ENCODE measurements around the gene MRGPRF.
"Not testable (repeated sequence)": the region's sequence is repeated elsewhere in the genome, so short reads cannot be mapped to it uniquely, and the experiment has no call there.

Gene MRGPRF

DNA sequence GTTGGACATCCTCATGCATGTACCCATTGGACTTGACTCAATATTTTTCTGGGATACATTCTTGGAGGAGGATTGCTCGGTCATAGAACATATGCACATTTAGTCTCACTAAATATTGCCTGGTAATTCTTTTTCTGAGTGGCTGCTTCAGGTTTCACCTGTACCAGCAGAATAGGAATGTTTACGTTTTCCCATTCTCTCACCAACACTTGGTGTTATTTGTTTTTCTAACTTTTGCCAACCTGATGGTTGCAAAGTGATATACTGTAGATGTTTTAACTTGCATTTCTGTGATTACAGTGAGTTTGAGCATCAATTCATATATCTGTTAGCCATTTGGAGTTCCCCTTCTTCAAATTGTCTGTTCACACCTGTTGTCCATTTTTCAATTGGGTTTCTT is 30.9 kb downstream of the MRGPRF start:
- DNase-seq, result no peak

DNA sequence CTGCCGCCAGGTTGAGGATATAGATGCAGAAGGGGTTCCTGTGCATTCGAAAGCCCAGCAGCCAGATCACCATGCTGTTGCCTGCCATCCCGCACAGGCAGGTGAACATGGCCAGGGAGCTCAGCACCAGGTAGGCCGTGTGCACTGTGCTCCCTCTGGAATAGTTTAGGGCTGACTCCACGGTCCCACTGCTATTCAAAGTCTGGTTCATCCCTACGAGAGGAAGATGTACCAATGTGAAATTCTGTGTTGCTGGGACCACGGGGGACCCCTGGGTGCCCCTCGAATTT is 32.3 kb downstream of the MRGPRF start, which contains the start of gene MRGPRD:
TSS of gene MRGPRD (minus strand) at position 211 of the 290 bp plus-strand sequence. CDS start at position 211, 0 bp downstream.
- DNase-seq, result no peak

DNA sequence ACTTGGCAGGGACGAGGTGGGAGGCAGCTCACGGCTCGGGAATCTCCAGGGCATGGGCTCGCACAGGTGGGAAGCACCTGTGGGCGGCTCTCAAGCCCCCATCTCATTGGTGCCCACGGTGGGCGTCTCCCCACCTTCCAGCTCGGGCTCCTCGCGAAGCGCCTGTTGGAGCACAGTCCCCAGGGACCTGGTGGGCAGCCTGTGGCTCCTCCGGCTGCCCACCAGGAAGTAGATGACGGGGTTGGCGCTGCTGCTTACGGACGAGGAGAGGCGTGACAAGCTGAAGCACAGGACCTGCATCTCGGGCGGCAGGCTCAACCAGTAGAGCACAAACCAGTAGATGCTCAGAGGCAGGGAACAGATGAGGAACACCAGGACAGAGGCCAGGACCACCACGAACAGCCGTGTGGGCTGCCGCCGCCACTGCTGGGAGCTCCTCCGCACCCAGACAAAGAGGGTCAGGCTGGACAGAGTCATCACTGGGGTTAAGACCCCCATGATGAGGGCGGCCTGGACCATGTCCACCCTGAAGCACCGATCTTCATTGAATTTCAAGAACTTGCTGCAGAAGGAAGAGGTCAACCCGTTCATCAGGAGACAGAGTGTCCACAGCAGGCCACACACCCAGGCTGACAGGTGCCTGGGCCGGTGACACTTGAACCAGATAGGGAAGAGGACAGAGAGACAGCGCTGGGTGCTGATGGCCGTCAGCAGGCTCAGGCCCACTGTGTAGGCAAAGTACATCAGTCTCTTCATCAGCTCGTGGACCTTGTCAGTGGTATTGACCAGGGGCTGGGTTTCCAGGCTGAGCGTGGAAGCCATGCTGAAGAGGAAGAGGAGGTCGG is 32.9 kb downstream of the MRGPRF start:
- DNase-seq, result no peak

DNA sequence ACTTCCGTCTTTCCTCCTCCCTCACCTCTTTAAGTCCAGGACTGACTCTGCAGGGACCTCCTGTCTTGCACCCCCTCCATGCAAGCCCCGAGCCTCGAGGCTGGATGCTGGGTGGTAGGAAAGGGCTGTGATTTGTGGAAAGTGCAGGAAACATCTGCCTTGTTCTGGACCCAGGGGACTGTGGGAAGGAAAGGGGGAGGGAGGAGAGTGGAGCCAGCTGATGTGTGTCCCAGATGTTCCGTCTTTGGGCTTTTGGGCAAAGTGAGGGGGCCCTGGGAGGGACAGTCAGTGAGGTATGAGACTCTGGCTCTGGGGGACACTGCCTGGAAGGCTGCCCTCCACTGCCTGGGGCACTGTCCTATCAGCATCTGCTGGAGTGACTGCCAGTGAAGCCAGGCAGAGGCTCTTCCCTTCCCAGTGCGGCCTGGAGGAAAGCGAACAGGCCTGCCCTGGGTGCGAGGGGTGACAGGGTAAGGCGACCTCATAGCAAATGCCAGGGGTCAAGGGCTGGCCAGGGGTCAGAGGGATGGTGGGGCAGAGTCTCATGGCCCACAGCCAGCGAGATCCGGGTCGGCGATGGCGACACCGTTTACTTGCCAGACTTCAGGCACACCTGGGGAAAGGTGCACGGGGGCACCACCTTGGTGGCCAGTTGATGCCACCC is 34.0 kb downstream of the MRGPRF start:
- no peak for DNase-seq

DNA sequence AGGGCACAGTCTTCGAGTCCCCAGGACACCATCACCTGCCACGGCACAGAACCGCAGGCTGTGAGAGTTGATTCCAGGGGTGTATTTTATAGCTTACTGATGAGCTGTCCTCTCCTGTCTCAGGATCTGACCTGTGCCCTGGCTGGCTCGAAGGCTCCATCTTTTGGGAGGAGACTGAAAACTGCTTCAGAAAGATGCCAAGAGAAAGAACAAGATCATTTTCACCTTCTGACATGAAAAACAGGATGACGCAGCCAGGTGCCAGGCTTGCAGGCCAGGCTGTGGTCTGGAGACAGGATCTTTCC is 34.5 kb downstream of the MRGPRF start:
- no peak for DNase-seq

DNA sequence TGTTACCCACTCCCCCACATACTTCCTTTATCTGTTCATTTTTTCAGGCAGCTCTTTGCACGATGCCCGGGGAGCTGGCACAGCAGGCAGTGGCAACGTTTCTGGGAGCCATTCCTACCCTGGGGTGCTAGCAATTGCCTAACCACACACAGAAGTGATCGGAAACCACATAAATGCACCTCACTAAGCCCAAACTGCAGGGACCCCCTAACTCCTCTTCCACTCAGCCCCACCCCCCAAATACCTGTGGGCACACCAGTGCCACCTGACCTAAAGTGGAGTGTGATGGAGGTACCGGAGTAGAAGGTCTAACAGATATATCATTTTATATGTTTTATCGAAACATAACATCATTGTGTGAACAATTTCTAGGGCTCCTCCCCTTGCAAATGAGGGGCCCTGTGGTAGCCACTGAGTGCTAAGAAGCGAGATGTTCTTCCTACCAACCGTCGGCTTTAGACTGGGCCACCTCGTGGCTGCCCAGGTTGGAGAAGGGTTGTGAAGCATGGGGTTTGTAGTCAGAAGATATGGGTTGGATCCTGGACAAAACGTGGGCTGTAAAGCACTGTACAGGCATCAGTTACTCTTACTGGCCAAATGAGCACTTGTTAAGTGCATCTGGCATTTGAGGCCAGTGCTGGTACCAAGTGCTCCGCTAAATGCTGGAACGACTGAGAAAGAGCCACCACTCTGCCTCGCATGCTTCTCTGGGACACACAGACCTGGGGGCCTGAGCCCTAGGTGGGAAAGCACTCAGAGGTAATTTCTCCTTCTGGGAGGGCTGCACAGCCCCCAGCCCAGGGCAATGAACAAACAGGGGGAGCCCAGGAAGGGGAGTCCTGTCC is 35.0 kb downstream of the MRGPRF start:
- DNase-seq, result no peak

DNA sequence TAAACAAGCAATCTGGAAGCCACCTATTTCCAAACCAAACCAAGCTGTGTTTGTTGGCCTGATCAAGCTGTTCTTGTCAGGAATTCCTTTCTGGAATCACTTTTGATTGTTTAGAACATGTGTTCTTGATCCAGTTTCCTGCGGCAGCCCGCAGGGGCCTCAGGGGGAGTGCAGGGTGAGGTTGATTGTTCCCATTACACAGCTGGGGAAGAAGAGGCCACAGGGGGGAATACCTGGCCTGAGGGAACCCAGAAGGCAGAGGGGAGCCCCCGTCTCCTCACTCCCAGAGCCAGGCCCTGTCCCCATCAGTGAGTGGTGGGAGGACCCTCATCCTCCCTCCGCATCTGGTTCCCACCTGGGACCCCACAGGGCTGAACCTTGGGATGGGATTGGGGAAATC is 36.5 kb downstream of the MRGPRF start:
- DNase-seq, result no peak

DNA sequence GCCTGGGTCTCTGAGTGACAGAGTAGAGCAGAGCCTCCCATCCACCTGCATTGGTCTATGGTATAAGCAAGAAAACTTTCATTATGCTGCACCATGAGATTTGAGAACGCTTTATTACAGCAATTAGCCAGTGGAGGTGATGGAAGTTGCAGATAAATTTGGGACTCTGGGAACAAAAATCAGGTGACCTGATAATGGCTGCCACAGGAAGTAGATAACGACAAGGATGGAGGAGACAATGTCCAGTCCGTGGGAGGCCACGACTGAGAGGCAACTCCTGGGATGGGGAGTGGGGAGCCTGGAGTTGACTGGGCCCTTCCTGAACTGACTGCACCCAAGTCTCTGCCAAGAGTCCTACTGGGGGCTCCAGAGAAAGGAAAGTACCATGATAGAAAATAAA is 37.0 kb downstream of the MRGPRF start:
- DNase-seq, result no peak

DNA sequence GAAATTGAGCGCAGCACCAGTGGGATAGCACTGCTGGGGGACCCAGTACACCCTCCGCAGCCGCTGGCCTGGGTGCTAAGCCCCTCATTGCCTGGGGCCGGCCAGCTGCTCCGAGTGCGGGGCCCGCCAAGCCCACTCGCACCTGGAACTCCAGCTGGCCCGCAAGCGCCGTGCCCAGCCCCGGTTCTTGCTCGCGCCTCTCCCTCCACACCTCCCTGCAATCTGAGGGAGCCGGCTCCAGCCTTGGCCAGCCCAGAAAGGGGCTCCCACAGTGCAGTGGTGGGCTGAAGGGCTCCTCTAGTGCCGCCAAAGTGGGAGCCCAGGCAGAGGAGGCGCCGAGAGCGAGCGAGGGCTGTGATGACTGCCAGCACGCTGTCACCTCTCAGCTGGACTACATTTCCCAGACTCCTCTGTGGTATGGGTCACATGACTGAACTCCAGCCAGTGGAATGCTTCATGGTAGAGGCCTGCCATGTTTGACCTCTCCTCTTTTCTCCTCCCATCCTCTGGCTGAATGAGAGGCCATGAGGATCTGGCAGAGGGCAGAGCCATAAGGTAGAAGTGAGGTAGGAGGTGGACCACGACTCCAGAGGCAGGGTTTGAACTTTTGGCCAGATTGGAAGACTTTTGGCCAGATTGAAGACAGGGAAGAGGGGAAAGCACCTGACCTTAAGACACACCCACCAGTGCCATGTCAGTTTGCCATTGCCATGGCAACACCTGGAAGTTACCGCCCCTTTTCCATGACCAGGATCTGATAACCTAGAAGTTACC is 38.4 kb downstream of the MRGPRF start:
- DNase-seq, result no peak

DNA sequence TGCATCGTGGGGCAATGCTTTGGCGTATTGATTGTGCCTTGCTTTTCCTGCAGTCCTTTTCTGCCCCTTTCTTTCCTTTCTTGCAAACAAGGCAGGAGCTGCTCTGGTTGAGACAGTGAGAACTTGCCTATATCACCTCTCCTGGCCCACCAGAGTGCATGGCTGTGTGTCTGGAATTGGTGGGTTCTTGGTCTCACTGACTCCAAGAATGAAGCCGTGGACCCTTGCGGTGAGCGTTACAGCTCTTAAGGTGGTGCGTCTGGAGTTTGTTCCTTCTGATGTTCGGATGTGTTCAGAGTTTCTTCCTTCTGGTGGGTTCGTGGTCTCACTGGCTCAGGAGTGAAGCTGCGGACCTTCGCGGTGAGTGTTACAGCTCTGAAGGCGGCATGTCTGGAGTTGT is 39.3 kb downstream of the MRGPRF start:
- not testable (repeated sequence) for DNase-seq

DNA sequence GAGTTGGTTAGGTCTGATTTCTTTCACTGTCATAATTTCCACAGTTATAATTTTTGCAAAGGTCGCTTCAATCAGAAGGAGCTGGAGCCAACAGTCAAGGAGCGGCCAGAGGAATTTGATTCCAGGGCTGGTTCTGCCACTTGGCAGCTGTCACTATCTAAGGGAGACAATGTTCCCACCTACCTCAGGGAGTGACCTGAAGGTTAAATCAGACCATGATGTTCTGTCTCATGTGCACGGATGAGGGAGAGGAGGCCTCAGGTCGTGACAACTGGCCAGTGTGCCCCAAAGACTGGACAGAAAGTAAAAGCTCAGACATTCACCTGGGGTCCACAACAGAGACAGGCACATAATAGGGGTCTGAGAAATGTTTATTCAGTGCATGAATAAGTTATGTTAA is 39.8 kb downstream of the MRGPRF start:
- DNase-seq, result no peak

DNA sequence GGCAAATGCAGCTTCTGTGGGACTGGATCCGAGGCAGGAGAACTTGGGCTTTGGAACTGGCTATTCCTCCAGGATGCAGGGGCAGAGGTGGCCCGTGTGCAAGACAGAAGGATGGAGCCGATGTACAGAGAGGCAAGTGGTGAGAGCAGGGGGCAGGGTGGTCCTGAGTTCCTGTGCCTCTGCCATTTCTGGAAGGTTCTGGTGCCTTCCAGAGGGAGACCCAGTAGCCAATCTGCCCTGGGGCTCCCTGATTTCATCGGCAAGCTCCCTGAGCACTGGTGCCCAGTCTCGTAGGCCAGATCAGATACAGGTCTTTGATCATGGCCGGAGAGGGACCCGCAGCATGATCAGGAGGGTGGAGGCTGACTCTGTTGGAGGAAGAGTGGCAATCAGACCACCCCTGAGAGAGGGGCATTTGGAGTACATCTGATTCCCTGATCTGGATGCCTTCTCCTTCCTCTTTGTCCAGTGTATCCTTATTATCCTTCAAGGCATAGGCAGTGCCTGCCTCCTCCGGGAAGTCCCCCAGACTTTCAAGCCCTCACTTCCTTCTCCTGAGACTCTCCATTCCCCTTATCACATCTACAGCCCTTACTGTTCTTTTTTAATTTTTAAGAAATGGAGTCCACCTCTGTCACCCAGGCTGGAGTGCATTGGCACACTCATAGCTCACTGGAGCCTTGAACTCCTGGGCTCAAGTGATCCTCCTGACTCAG is 42.0 kb downstream of the MRGPRF start:
- DNase-seq, result no peak

DNA sequence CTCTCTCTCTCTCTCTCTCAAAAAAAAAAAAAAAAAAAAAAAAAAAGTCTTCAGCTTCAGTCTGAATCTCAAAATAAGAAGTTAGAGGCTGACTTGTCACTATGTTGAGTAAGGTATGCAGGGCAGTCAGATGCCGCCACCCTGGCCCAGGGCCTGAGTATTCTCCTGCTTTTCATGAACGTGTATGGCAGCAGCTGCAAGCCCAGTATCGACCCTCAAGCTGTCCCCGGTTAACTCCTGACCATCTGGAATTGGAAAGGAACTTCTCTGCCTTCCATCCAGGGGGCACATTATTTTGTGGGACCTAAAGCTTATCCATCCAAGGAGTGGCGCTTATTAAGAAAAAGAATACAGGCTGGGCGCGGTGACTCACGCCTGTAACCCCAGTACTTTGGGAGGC is 43.7 kb downstream of the MRGPRF start:
- no peak for DNase-seq

DNA sequence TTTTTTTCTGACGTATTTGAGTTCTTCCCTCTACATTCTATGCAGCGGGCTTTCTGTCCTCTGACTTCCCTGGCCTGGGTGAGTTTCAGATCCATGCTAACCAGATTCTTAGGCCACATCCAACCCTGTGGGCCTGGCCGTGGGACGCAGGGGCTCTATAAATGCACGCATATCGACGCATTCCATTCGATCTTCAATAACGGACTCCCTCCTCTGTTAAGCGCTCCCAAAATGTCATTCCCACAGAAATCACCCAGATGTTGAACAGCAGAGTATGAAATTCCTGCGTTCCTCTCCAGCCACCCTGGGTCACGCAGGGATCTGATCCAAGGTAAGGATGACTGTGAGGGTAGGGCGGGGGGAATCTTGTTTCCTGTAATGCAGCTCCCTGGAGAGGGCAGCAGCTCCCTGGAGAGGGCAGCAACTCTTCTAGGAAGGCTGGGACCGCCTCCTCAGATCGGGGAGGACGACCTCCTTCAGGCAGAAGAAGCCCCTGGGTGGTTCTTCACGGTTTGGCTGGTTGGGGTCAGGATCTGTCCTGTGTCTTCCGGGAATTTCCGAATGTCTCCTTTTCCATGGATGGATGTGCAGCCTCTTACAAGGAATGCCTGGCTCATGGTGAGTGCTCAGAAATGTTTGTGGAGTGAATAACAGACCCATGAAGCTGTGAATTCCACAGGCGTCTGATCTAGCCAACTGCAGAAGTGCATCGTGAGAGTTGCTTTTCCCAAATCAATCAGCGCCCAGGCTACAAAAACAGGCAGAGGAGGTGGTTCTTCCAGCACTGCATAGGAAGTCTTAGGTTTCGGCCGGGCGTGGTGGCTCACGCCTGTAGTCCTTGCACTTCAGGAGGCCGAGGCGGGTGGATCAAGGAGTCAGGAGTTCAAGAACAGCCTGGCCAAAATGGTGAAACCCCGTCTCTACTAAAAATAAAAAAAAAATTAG is 44.5 kb downstream of the MRGPRF start:
- no peak for DNase-seq

DNA sequence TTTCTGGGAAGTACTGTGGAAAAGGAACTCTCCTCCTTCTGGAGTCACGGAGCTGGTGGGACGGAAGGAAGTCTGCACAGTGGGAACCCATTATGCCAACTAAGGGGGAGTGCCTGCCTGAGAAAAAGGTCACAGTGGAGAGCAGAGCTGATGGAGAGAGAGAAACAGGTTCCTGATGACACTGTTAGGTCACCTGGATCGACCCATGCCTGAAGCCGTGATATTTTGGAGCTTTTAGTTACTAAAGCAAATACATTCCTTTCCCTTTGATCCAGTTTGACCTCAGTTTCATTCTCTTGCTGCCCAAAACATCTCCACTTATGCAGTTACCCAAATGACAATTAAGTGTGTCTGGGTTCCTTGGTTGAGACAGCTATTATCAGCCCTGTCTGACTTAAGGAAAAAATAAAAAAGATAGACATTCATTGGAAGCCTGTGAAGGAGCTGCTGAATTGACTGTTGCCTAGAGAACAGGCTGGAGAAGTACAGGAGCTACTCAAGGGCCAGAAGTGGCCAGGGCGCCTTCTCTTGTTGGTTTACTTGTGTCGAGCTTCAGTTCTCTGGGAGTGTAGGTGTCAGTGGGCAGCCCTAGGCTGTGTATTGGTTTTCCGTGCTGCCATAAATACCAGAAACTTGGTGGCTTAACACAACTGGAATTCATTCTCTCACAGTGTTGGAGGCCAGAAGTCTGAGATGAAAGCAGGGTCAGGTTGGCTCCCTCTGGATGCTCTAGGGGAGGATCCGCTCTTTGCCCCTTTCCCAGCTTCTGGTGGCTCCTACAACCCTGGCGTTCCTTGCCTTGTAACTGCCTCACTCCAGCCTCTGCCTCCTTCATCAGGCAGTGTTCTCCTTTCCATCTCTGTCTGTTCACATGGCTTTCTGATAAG is 45.9 kb downstream of the MRGPRF start:
- DNase-seq, result no peak

DNA sequence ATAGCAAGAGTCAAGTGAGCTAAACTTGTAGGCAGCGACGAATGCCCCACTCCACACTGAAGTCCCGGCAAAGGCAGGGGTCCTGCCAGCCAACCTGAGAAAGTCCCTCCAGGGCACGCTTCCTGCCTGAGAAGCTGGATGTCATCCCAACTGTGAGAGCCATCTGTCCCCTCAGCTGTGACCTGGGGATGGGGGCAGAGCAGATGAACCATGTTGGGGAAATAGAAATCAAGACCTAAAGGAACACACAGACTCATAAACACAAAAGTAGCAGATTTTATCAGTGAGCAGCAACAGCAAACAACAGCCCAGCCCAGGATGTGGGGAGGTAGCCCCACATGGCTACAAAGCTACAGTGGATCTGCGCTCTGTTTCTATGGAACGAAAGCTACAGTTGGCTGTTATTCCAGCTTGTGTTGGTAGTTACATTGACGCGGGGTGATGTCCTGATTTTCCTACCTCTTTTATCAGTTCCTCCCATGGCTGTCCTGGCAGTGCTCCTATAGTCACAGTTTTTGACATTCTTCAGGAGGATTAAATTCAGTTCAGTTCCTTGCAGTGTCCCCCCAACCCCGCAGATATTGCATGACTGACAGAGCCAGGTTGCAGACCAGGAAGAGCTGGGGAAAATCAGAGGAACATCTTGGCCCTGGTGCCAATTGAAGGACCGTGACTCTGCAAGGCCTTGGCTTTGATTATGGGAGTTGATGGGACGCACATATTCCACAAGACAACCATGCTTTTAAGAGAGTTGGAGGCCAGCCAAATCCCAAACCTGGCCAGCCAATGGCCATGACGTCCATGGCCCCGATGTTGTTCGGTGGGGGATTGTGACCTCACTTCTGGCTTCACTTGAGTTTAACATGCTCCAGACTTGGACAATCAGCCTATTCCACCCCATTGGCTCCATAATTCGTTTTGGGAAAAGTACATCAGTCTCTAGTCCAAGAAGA is 46.9 kb downstream of the MRGPRF start:
- DNase-seq, result no peak

DNA sequence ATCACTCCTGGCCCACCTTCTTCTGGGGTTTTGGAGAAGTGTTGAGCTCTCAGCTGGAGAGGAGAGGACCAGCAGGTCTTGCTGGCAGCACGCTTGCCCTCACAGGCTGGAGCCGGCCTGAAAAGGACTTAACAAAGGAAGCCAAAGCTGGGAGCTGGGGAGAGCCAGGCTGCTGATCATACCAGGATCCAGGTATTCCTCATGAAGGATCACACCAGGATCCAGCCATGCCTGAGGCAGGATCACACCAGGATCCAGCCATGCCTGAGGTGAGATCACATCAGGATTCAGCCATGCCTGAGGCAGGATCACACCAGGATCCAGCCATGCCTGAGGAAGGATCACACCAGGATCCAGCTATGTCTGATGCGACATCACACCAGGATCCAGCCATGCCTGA is 49.3 kb downstream of the MRGPRF start:
- no peak for DNase-seq

DNA sequence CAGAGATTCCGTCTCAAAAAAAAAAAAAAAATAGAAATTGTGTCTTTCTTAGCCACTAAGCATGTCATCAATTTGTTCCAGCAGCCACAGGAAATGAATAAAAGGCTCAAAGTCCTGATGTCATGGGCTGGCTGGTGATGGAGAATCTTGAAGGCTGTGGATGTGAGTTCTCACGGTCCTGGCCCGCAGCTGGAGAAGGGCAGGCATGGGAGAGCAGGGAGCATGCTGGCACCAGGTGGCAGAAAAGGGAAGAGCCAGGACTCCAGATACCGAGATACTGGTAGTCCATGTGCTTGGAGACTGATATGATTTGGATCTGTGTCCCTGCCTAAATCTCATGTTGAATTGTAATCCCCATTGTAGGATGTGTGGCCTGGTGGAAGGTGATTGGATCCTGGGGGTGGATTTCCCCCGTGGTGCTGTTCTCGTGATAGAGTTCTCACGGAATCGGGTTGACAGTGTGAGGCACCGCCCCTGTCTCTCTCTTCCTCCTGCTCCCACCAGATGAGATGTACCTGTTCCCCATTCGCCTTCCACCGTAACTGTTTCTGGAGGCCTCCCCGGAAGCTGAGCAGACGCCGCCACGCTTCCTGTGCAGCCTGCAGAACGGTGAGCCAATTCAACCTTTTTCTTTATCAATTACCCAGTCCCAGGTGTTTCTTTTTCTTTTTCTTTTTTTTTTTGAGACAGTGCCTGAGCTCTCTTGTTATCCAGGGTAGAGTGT is 50.4 kb downstream of the MRGPRF start:
- DNase-seq, result no peak

Measured in GOT3 (cell line).